ENCODE data around the gene FADS3. TPM values are rescaled to one million over a fixed set of nuclear protein-coding genes. Genes with fewer than 3 reads are reported as not detected.

Gene FADS3
- total RNA-seq, 4 donors from 2014 or later: 12.7 to 24.7 (median 17.9) TPM

GRCh38 chr11:61888590-61888989 is 2.8 kb downstream of the FADS3 start:
- Histone ChIP-seq H3K36me3 (no peaks in the 10 kb centered on the region), H3K4me3 (no peak overlapping the region), H3K27me3 (no peaks in the 10 kb centered on the region), H3K4me1 (peaks cover 19% of the 10 kb centered on the region), H3K27ac (no peak overlapping the region), H3K9me3 (no peaks in the 10 kb centered on the region)
- no peak for DNase-seq (ENCODE audit: low spot score in 2 of 2)
- TF ChIP-seq POLR2AphosphoS5 (IDR thresholded peaks at IDR 0.05) (no peak), EP300 (IDR thresholded peaks at IDR 0.05) (no peak), POLR2A (IDR thresholded peaks at IDR 0.05) (no peak), CTCF (IDR thresholded peaks at IDR 0.05) (no peak)
- 93% methylated on average over 12 of the region's 12 CpGs for WGBS

GRCh38 chr11:61887839-61888494 is 3.4 kb downstream of the FADS3 start:
- no peak for TF ChIP-seq EP300 (IDR thresholded peaks at IDR 0.05)
- TF ChIP-seq CTCF (IDR thresholded peaks at IDR 0.05): no peak
- TF ChIP-seq POLR2A (IDR thresholded peaks at IDR 0.05): no peak
- TF ChIP-seq POLR2AphosphoS5 (IDR thresholded peaks at IDR 0.05): no peak
- DNase-seq (ENCODE audit: low spot score in 2 of 2): peak in 1 of 2 donors; percentile 77
- Histone ChIP-seq H3K4me3 (no peak overlapping the region), H3K36me3 (no peaks in the 10 kb centered on the region), H3K9me3 (no peaks in the 10 kb centered on the region), H3K27me3 (no peaks in the 10 kb centered on the region), H3K27ac (no peak overlapping the region), H3K4me1 (peaks cover 19% of the 10 kb centered on the region)
- WGBS: 50% methylated on average over 3 of the region's 7 CpGs

- Histone ChIP-seq H3K27ac (no peak overlapping the region), H3K4me3 (no peak overlapping the region), H3K27me3 (no peaks in the 10 kb centered on the region), H3K4me1 (peaks cover 15% of the 10 kb centered on the region), H3K9me3 (no peaks in the 10 kb centered on the region), H3K36me3 (no peaks in the 10 kb centered on the region)
- TF ChIP-seq POLR2A (IDR thresholded peaks at IDR 0.05): no peak
- no peak for TF ChIP-seq CTCF (IDR thresholded peaks at IDR 0.05)
- TF ChIP-seq POLR2AphosphoS5 (IDR thresholded peaks at IDR 0.05): no peak
- TF ChIP-seq EP300 (IDR thresholded peaks at IDR 0.05): no peak
- DNase-seq (ENCODE audit: low spot score in 2 of 2): no peak
- 97% methylated on average over 3 of the region's 3 CpGs for WGBS
These were observed 4.7 kb downstream of the FADS3 start for GRCh38 chr11:61886643-61887042.

- Histone ChIP-seq H3K27me3 (no peaks in the 10 kb centered on the region), H3K27ac (no peak overlapping the region), H3K4me3 (no peak overlapping the region), H3K9me3 (no peaks in the 10 kb centered on the region), H3K36me3 (no peaks in the 10 kb centered on the region), H3K4me1 (peaks cover 12% of the 10 kb centered on the region)
- 91% methylated on average over 10 of the region's 13 CpGs for WGBS
- no peak for DNase-seq (ENCODE audit: low spot score in 2 of 2)
- no peak for TF ChIP-seq EP300 (IDR thresholded peaks at IDR 0.05)
- TF ChIP-seq POLR2A (IDR thresholded peaks at IDR 0.05): no peak
- no peak for TF ChIP-seq POLR2AphosphoS5 (IDR thresholded peaks at IDR 0.05)
- no peak for TF ChIP-seq CTCF (IDR thresholded peaks at IDR 0.05)
These were observed 5.4 kb downstream of the FADS3 start for GRCh38 chr11:61885784-61886580.

- H3K4me1 ChIP-seq: peaks cover 5% of the 10 kb centered on the region
- 69% methylated on average over 4 of the region's 7 CpGs for WGBS
- H3K27me3 ChIP-seq: no peaks in the 10 kb centered on the region
- no peak for TF ChIP-seq EP300 (IDR thresholded peaks at IDR 0.05)
- TF ChIP-seq CTCF (IDR thresholded peaks at IDR 0.05): no peak
- TF ChIP-seq POLR2A (IDR thresholded peaks at IDR 0.05): no peak
- no peak for TF ChIP-seq POLR2AphosphoS5 (IDR thresholded peaks at IDR 0.05)
- H3K36me3 ChIP-seq: no peaks in the 10 kb centered on the region
- no peaks in the 10 kb centered on the region for H3K9me3 ChIP-seq
- no peak overlapping the region for H3K27ac ChIP-seq
- H3K4me3 ChIP-seq: no peak overlapping the region
- no peak for DNase-seq (ENCODE audit: low spot score in 2 of 2)
These were observed 6.1 kb downstream of the FADS3 start for GRCh38 chr11:61885166-61885778.
